Measurements from ENCODE around the gene PDE11A. TPM values are rescaled to one million over a fixed set of nuclear protein-coding genes. Genes with fewer than 3 reads are reported as not detected.

The PDE11A gene
- total and polyA plus RNA-seq, 4 donors = 1.0 to 5.9 (median 1.7) TPM

GRCh38 chr2:177646791-177647190, 425.8 kb downstream of the PDE11A start:
- WGBS = 89% methylated on average over 1 of the region's 1 CpG
- no peak for DNase-seq (ENCODE audit: low spot score)
- no peak overlapping the region for H3K9ac ChIP-seq (ENCODE audit: low read depth in 1 of 2, low read length in 2 of 2)
- H3K27me3 ChIP-seq (ENCODE audit: control insufficient read depth in 4 of 4, insufficient read depth in 4 of 4, low read length in 3 of 4) = no peaks in the 10 kb centered on the region
- H3K9me3 ChIP-seq (ENCODE audit: control insufficient read depth in 4 of 4, low read length in 3 of 4) = no peaks in the 10 kb centered on the region
- no peaks in the 10 kb centered on the region for H3K36me3 ChIP-seq (ENCODE audit: control insufficient read depth in 4 of 4, insufficient read depth in 3 of 4, low read depth in 1 of 4, low read length in 3 of 4)
- TF ChIP-seq TAF1 (conservative IDR thresholded peaks at IDR 0.05) (no peak), ATF3 (IDR thresholded peaks at IDR 0.05) (no peak), JUND (IDR thresholded peaks at IDR 0.05) (no peak), HNF4A (conservative IDR thresholded peaks at IDR 0.05) (no peak), NR2F2 (IDR thresholded peaks at IDR 0.05) (no peak), SP1 (IDR thresholded peaks at IDR 0.05) (no peak), HNF4G (IDR thresholded peaks at IDR 0.05) (no peak), YY1 (IDR thresholded peaks at IDR 0.05) (no peak), RAD21 (IDR thresholded peaks at IDR 0.05) (no peak), FOXA2 (IDR thresholded peaks at IDR 0.05) (no peak), RXRA (IDR thresholded peaks at IDR 0.05) (no peak), GABPA (IDR thresholded peaks at IDR 0.05 in 1 of 2, conservative IDR thresholded peaks at IDR 0.05 in 1 of 2) (no peak), EGR1 (IDR thresholded peaks at IDR 0.05; ENCODE audit: low read depth in 2 of 2) (no peak), FOXA1 (IDR thresholded peaks at IDR 0.05) (no peak), ZBTB33 (IDR thresholded peaks at IDR 0.05) (no peak)
- TF ChIP-seq, protein P1, sequence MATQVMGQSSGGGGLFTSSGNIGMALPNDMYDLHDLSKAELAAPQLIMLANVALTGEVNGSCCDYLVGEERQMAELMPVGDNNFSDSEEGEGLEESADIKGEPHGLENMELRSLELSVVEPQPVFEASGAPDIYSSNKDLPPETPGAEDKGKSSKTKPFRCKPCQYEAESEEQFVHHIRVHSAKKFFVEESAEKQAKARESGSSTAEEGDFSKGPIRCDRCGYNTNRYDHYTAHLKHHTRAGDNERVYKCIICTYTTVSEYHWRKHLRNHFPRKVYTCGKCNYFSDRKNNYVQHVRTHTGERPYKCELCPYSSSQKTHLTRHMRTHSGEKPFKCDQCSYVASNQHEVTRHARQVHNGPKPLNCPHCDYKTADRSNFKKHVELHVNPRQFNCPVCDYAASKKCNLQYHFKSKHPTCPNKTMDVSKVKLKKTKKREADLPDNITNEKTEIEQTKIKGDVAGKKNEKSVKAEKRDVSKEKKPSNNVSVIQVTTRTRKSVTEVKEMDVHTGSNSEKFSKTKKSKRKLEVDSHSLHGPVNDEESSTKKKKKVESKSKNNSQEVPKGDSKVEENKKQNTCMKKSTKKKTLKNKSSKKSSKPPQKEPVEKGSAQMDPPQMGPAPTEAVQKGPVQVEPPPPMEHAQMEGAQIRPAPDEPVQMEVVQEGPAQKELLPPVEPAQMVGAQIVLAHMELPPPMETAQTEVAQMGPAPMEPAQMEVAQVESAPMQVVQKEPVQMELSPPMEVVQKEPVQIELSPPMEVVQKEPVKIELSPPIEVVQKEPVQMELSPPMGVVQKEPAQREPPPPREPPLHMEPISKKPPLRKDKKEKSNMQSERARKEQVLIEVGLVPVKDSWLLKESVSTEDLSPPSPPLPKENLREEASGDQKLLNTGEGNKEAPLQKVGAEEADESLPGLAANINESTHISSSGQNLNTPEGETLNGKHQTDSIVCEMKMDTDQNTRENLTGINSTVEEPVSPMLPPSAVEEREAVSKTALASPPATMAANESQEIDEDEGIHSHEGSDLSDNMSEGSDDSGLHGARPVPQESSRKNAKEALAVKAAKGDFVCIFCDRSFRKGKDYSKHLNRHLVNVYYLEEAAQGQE (IDR thresholded peaks at IDR 0.05) = no peak
- TF ChIP-seq, protein P2, sequence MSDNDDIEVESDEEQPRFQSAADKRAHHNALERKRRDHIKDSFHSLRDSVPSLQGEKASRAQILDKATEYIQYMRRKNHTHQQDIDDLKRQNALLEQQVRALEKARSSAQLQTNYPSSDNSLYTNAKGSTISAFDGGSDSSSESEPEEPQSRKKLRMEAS (IDR thresholded peaks at IDR 0.05) = no peak
- TF ChIP-seq, protein P3, sequence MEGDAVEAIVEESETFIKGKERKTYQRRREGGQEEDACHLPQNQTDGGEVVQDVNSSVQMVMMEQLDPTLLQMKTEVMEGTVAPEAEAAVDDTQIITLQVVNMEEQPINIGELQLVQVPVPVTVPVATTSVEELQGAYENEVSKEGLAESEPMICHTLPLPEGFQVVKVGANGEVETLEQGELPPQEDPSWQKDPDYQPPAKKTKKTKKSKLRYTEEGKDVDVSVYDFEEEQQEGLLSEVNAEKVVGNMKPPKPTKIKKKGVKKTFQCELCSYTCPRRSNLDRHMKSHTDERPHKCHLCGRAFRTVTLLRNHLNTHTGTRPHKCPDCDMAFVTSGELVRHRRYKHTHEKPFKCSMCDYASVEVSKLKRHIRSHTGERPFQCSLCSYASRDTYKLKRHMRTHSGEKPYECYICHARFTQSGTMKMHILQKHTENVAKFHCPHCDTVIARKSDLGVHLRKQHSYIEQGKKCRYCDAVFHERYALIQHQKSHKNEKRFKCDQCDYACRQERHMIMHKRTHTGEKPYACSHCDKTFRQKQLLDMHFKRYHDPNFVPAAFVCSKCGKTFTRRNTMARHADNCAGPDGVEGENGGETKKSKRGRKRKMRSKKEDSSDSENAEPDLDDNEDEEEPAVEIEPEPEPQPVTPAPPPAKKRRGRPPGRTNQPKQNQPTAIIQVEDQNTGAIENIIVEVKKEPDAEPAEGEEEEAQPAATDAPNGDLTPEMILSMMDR (IDR thresholded peaks at IDR 0.05; ENCODE audit: low read depth, low read length, missing input control) = no peak
- no peak overlapping the region for H3K4me3 ChIP-seq (ENCODE audit: low read depth in 1 of 3, low read length in 3 of 3)
- H3K27ac ChIP-seq (ENCODE audit: low read depth in 1 of 2, low read length in 2 of 2) = no peak overlapping the region
- H3K4me1 ChIP-seq (ENCODE audit: control insufficient read depth in 4 of 4, insufficient read depth in 4 of 4, low read length in 3 of 4) = peaks cover 0 to 3% (median 0%) of the 10 kb centered on the region in 4 donors
